Spleen (tissue), 7 donors: ENCODE measurements around the gene TENM3.

Experiments
- CTCF ChIP-seq, 11 experiments: fragments of 200-600 bp in 7 of 11; fragments of 450-650 bp in 4 of 11; sonication (generic) in 4 of 11; IDR thresholded peaks in 8 of 11; conservative IDR thresholded peaks in 3 of 11; 1 replicate in 7 of 11; 2 replicates in 4 of 11; pipeline versions ENCODE4 v1.4.0 to v1.8.0; 2016 to 2021; ENCODE audit warnings: antibody characterized with exemption in 11 of 11, inconsistent platforms in 4 of 11, mild to moderate bottlenecking in 1 of 11
- POLR2AphosphoS5 ChIP-seq, 3 donors: sonication (generic); formaldehyde crosslinking; IDR thresholded peaks; one replicate each; pipeline ENCODE4 v1.5.1; 2017; ENCODE audit warnings: antibody characterized with exemption in 3 of 3
- donor health status: DM: no; HTN: no; CAD: no; lungs with moderate emphysema.
- donor health status: DM: no; HTN: no; CAD: no.
- donor health status: DM: no; HTN: no; CAD: no.

- TF ChIP-seq CTCF (IDR thresholded peaks at IDR 0.05 in 8 of 11, conservative IDR thresholded peaks at IDR 0.05 in 3 of 11), result no peak
- TF ChIP-seq POLR2AphosphoS5 (IDR thresholded peaks at IDR 0.05), result no peak
Observed at GRCh38 chr4:182325397-182325796, 82.2 kb downstream of the TENM3 start.
